Smooth muscle cell (in vitro differentiated cells): ENCODE results near the gene CLTCL1. TPM values are rescaled to one million over a fixed set of nuclear protein-coding genes. Genes with fewer than 3 reads are reported as not detected.
"Not testable (repeated sequence)": the region's sequence is repeated elsewhere in the genome, so short reads cannot be mapped to it uniquely, and the experiment has no call there.

ENCODE experiments used
- DNase-seq: peaks from one replicate; lab custom pipeline; 2025; ENCODE audit not compliant: unreplicated experiment; lab: John Stamatoyannopoulos, UW
- H2AFZ ChIP-seq: fragments of 200-600 bp; sonication (generic); 2 replicates; pipeline ENCODE4 v1.6.0; 2016; ENCODE audit warnings: antibody characterized with exemption, low read depth, mild to moderate bottlenecking
- H3F3A ChIP-seq: fragments of 200-600 bp; sonication (generic); 2 replicates; pipeline ENCODE4 v1.6.0; 2017; ENCODE audit warnings: antibody characterized with exemption, low read depth
- H3K27ac ChIP-seq: fragments of 200-600 bp; sonication (generic); 2 replicates; pipeline ENCODE4 v1.5.1; 2016; ENCODE audit warnings: low read depth, mild to moderate bottlenecking
- H3K27me3 ChIP-seq: fragments of 200-600 bp; sonication (generic); 2 replicates; pipeline ENCODE4 v1.6.1; 2016; ENCODE audit warnings: low read depth, mild to moderate bottlenecking
- H3K36me3 ChIP-seq: fragments of 200-600 bp; sonication (generic); 2 replicates; pipeline ENCODE4 v1.5.1; 2016; ENCODE audit warnings: low read depth
- H3K4me1 ChIP-seq: fragments of 200-600 bp; sonication (generic); 2 replicates; pipeline ENCODE4 v1.5.1; 2016; ENCODE audit warnings: low read depth
- H3K4me2 ChIP-seq: fragments of 200-600 bp; sonication (generic); 2 replicates; pipeline ENCODE4 v1.6.0; 2016; ENCODE audit warnings: mild to moderate bottlenecking
- H3K4me3 ChIP-seq: fragments of 200-600 bp; sonication (generic); 2 replicates; pipeline ENCODE4 v1.5.1; 2016; ENCODE audit warnings: mild to moderate bottlenecking
- H3K79me2 ChIP-seq: fragments of 200-600 bp; sonication (generic); 2 replicates; pipeline ENCODE4 v1.6.0; 2016; ENCODE audit warnings: low read depth, mild to moderate bottlenecking
- H3K9ac ChIP-seq: fragments of 200-600 bp; sonication (generic); 2 replicates; pipeline ENCODE4 v1.6.0; 2016; ENCODE audit warnings: low read depth
- H3K9me3 ChIP-seq: fragments of 200-600 bp; sonication (generic); replicated peaks from 2 replicates; pipeline ENCODE4 v1.5.1; 2016; ENCODE audit warnings: low read depth
- H4K20me1 ChIP-seq: fragments of 200-600 bp; sonication (generic); 2 replicates; pipeline ENCODE4 v1.6.0; 2016; ENCODE audit warnings: low read depth
- CTCF ChIP-seq: fragments of 200-600 bp; sonication (generic); IDR thresholded peaks from 2 replicates; pipeline ENCODE4 v1.5.1; 2017; ENCODE audit warnings: borderline replicate concordance, mild to moderate bottlenecking, antibody characterized with exemption; ENCODE audit not compliant: insufficient read depth, poor library complexity, severe bottlenecking
- WGBS: methylation state at CpG from one replicate; pipeline ENCODE4 v1.1.7; 2016; ENCODE audit warnings: low lambda C conversion rate; 5-methylcytosine and 5-hydroxymethylcytosine counted together
- polyA plus RNA-seq: library from polyadenylated mRNA; unstranded; fragments of >200 nt; fragmentation: Nextera tagmentation; extraction: Ambion mirVana; gene quantifications from 2 replicates; pipeline ENCODE4 v1.2.1, GENCODE V29; 2016
- total RNA-seq: library from RNA; depleted of rRNA; stranded (reverse); fragments of >200 nt; gene quantifications from 2 replicates; pipeline ENCODE4 v1.2.3, GENCODE V29; 2014

The CLTCL1 gene
- total and polyA plus RNA-seq, 2 experiments from 2014 or later, result 4.7 to 9.0 TPM

GRCh38 chr22:19204640-19205039 is 86.9 kb downstream of the CLTCL1 start:
- Histone ChIP-seq H3K9me3 (no peaks in the 10 kb centered on the region), H2AFZ (no peak overlapping the region), H3K27me3 (no peaks in the 10 kb centered on the region), H4K20me1 (no peaks in the 10 kb centered on the region), H3K27ac (no peak overlapping the region), H3K9ac (no peak overlapping the region), H3K4me1 (no peaks in the 10 kb centered on the region), H3K79me2 (no peaks in the 10 kb centered on the region), H3K36me3 (no peaks in the 10 kb centered on the region), H3K4me2 (no peak overlapping the region), H3K4me3 (no peak overlapping the region), H3F3A (no peaks in the 10 kb centered on the region)
- WGBS, result 95% methylated on average over 4 of the region's 4 CpGs
- DNase-seq, result no peak
- TF ChIP-seq CTCF, result no peak

GRCh38 chr22:19203834-19204233 is 87.7 kb downstream of the CLTCL1 start:
- no peak for DNase-seq
- no peak overlapping the region for H3K9ac ChIP-seq
- 91% methylated on average over 8 of the region's 8 CpGs for WGBS

GRCh38 chr22:19202799-19203186 is 88.7 kb downstream of the CLTCL1 start:
- WGBS, result 95% methylated on average over 3 of the region's 3 CpGs
- not testable (repeated sequence) for H2AFZ ChIP-seq, H3K4me3 ChIP-seq, DNase-seq, H3K9me3 ChIP-seq, H3K4me2 ChIP-seq, H3F3A ChIP-seq, H3K9ac ChIP-seq, H3K27ac ChIP-seq, H3K36me3 ChIP-seq, H3K4me1 ChIP-seq, H3K79me2 ChIP-seq, H4K20me1 ChIP-seq, H3K27me3 ChIP-seq

More at GRCh38 chr22:19203834-19204233, 87.7 kb downstream of the CLTCL1 start:
- Histone ChIP-seq H3K36me3 (no peaks in the 10 kb centered on the region), H3K79me2 (no peaks in the 10 kb centered on the region), H3K4me2 (no peak overlapping the region), H2AFZ (no peak overlapping the region), H3K27me3 (no peaks in the 10 kb centered on the region), H3K9me3 (no peaks in the 10 kb centered on the region), H3F3A (no peaks in the 10 kb centered on the region), H3K4me1 (no peaks in the 10 kb centered on the region), H3K27ac (no peak overlapping the region), H3K4me3 (no peak overlapping the region), H4K20me1 (no peaks in the 10 kb centered on the region)
- TF ChIP-seq CTCF, result no peak

- Histone ChIP-seq H2AFZ (no peak overlapping the region), H3K4me2 (no peak overlapping the region), H3K79me2 (no peaks in the 10 kb centered on the region), H3K4me1 (no peaks in the 10 kb centered on the region), H3K27ac (no peak overlapping the region), H3F3A (no peaks in the 10 kb centered on the region), H3K4me3 (no peak overlapping the region), H3K36me3 (no peaks in the 10 kb centered on the region), H3K9me3 (no peaks in the 10 kb centered on the region), H3K27me3 (no peaks in the 10 kb centered on the region), H3K9ac (no peak overlapping the region), H4K20me1 (no peaks in the 10 kb centered on the region)
- no peak for DNase-seq
- 96% methylated on average over 8 of the region's 18 CpGs for WGBS
- no peak for TF ChIP-seq CTCF
Measured at GRCh38 chr22:19201869-19202798, 89.4 kb downstream of the CLTCL1 start.
